Sigmoid colon (tissue), 7 donors: ENCODE measurements around the gene BAZ1B. TPM values are rescaled to one million over a fixed set of nuclear protein-coding genes. Genes with fewer than 3 reads are reported as not detected.
"Not testable (repeated sequence)": the region's sequence is repeated elsewhere in the genome, so short reads cannot be mapped to it uniquely, and the experiment has no call there.

Experiments used
- DNase-seq: peaks from one replicate; pipeline ENCODE4 v3.0.0-alpha.2; 2019
- H3K27ac ChIP-seq, 4 donors: fragments of 200-600 bp; sonication (generic); one replicate each; pipeline ENCODE4 v1.5.1; 2016 to 2019; ENCODE audit warnings: mild to moderate bottlenecking in 1 of 4
- H3K27me3 ChIP-seq, 3 donors: fragments of 200-600 bp; sonication (generic); one replicate each; pipeline ENCODE4 v1.5.1; 2019; ENCODE audit warnings: mild to moderate bottlenecking in 1 of 3
- H3K36me3 ChIP-seq, 4 donors: fragments of 200-600 bp; sonication (generic); one replicate each; pipeline ENCODE4 v1.5.1; 2016 to 2019
- H3K4me1 ChIP-seq, 4 donors: fragments of 200-600 bp; sonication (generic); one replicate each; pipeline ENCODE4 v1.5.1; 2017 to 2019
- H3K4me3 ChIP-seq, 4 donors: fragments of 200-600 bp; sonication (generic); one replicate each; pipeline ENCODE4 v1.5.1; 2017 to 2019; ENCODE audit warnings: mild to moderate bottlenecking in 2 of 4, moderate library complexity in 1 of 4
- H3K9me3 ChIP-seq, 4 donors: fragments of 200-600 bp in 3 of 4; sonication (generic) in 3 of 4; one replicate each; pipeline versions ENCODE4 v1.5.1 to v1.6.1; 2013 to 2019
- EP300 ChIP-seq, 4 donors: sonication (generic); formaldehyde crosslinking; IDR thresholded peaks; one replicate each; pipeline ENCODE4 v1.6.1; 2017; ENCODE audit warnings: antibody characterized with exemption in 4 of 4
- POLR2A ChIP-seq, 2 donors: fragments of 450-650 bp; IDR thresholded peaks; one replicate each; pipeline ENCODE4 v1.6.1; 2016; ENCODE audit warnings: antibody characterized with exemption in 2 of 2, mild to moderate bottlenecking in 2 of 2, moderate library complexity in 2 of 2
- POLR2AphosphoS5 ChIP-seq, 4 donors: sonication (generic); formaldehyde crosslinking; IDR thresholded peaks; one replicate each; pipeline ENCODE4 v1.6.1; 2017; ENCODE audit warnings: antibody characterized with exemption in 4 of 4
- WGBS, 2 donors: extraction: QIAGEN DNeasy Blood & Tissue Kit; methylation state at CpG; one replicate each; pipeline ENCODE4 v1.1.7; 2013; 5-methylcytosine and 5-hydroxymethylcytosine counted together
- intact Hi-C: fragments of 100-400 bp; cut with DNase I; formaldehyde crosslinking; loops from one replicate; pipeline ENCODE4 v1.15.1; 2023
- polyA plus RNA-seq, 3 donors: library from polyadenylated mRNA; stranded (reverse); fragments of 200-250 nt; gene quantifications; one replicate each; pipeline ENCODE4 v1.2.3, GENCODE V29; 2013
- total RNA-seq, 4 donors: library from RNA; depleted of rRNA; stranded (reverse); fragments of >200 nt; gene quantifications; one replicate each; pipeline ENCODE4 v1.1.0, GENCODE V29; 2016
- TF ChIP-seq, protein P1 (sequence below), 4 experiments: fragments of 450-650 bp in 3 of 4; fragments of 200-600 bp in 1 of 4; IDR thresholded peaks; one replicate each; pipeline ENCODE4 v1.5.1; 2016 to 2019; ENCODE audit warnings: antibody characterized with exemption in 4 of 4, mild to moderate bottlenecking in 3 of 4, moderate library complexity in 2 of 4
- donor health status: healthy with polysubstance abuse.
- donor health status: Bipolar disorder and iron deficiency.
- donor health status: healthy.

The BAZ1B gene
- total and polyA plus RNA-seq, 7 donors = 13.8 to 67.3 (median 47.2) TPM

DNA sequence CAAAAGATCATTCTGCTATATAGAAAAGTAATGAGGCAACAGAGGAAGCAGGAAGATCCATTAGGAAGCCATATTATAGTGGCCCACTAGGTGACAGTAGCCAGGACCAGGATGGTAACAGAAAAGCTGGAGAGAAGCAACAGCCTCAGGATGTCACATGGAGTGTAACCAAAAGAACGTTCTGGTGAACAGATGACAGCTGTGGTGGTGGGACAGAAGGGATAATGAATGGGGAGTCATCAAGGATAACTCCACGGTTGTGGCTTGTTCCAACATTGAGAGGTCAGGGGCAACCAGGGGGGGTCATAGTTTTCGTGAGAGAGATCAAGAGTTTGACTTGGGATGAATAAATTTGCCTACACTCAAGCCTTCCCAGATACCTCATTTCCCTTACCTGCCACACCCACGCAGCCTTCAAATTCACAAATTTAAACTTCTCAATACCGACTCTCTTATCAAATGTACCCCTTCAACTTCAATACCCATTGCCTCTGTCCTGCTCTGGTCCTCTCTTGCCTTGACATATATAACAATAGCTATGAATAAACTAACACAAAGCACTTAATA, 47.0 kb upstream of the BAZ1B start:
- peaks cover 0 to 7% (median 3%) of the 10 kb centered on the region in 4 donors for H3K4me1 ChIP-seq
- H3K36me3 ChIP-seq = peaks cover 36 to 54% (median 49%) of the 10 kb centered on the region in 4 donors
- TF ChIP-seq POLR2AphosphoS5 (IDR thresholded peaks at IDR 0.05) (no peak), POLR2A (IDR thresholded peaks at IDR 0.05) (no peak), EP300 (IDR thresholded peaks at IDR 0.05) (no peak)
- TF ChIP-seq, protein P1, sequence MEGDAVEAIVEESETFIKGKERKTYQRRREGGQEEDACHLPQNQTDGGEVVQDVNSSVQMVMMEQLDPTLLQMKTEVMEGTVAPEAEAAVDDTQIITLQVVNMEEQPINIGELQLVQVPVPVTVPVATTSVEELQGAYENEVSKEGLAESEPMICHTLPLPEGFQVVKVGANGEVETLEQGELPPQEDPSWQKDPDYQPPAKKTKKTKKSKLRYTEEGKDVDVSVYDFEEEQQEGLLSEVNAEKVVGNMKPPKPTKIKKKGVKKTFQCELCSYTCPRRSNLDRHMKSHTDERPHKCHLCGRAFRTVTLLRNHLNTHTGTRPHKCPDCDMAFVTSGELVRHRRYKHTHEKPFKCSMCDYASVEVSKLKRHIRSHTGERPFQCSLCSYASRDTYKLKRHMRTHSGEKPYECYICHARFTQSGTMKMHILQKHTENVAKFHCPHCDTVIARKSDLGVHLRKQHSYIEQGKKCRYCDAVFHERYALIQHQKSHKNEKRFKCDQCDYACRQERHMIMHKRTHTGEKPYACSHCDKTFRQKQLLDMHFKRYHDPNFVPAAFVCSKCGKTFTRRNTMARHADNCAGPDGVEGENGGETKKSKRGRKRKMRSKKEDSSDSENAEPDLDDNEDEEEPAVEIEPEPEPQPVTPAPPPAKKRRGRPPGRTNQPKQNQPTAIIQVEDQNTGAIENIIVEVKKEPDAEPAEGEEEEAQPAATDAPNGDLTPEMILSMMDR (IDR thresholded peaks at IDR 0.05) = no peak
- 81 to 84% methylated on average over 5 of the region's 5 CpGs for WGBS, 2 donors
- no peak for DNase-seq
- no peak overlapping the region for H3K27ac ChIP-seq
- H3K4me3 ChIP-seq = no peak overlapping the region
- intact Hi-C loops = no loop called here
- H3K27me3 ChIP-seq = no peaks in the 10 kb centered on the region
- no peaks in the 10 kb centered on the region for H3K9me3 ChIP-seq

DNA sequence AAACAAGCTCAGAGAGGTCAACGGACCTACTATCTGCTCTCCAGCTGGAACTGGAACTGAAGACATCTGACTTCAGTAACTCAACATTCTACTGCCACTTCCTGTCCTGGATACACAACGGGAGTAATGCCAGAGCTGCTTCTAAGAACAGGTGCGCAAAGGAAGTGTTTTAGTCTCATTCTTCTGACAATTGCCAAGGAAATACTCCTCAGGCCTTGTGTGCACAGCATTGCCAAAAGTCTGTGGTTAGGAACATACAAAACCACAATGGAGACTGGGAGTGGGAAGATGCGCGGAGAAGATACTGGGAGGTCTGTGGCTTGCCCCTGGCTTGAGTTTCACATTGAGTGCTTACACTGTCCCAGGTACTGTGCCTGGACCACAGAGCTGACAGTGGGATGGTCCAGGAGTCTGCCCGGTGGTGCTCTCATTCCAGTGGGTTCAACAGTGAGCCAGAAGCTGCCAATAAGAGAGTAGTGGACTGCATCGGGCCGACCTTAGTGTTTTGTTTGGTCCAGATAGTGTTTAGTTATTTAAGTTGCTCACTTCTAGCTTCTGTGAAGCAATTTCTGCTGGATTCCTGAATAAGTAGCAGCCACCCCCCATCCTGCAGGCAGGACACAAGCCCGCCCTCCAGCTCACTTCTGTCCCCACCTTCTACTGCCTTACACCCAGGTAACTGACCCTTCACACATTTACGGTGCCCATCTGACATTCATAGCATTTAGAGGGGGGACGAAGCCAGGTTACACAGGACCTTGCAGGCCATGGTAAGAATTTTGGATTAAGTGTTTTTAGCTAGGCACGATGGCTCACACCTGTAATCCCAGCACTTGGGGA, 46.0 kb upstream of the BAZ1B start:
- Histone ChIP-seq H3K4me1 (peaks cover 0 to 7% (median 3%) of the 10 kb centered on the region in 4 donors), H3K9me3 (no peaks in the 10 kb centered on the region), H3K36me3 (peaks cover 25 to 43% (median 38%) of the 10 kb centered on the region in 4 donors), H3K4me3 (no peak overlapping the region), H3K27ac (no peak overlapping the region), H3K27me3 (no peaks in the 10 kb centered on the region)
- no peak for DNase-seq
- TF ChIP-seq POLR2A (IDR thresholded peaks at IDR 0.05) = no peak
- no peak for TF ChIP-seq POLR2AphosphoS5 (IDR thresholded peaks at IDR 0.05)
- TF ChIP-seq, protein P1 (IDR thresholded peaks at IDR 0.05) = no peak
- no peak for TF ChIP-seq EP300 (IDR thresholded peaks at IDR 0.05)
- intact Hi-C loops = no loop called here
- whole genome bisulfite sequencing, 2 donors = 76 to 78% methylated on average over 12 of the region's 12 CpGs

DNA sequence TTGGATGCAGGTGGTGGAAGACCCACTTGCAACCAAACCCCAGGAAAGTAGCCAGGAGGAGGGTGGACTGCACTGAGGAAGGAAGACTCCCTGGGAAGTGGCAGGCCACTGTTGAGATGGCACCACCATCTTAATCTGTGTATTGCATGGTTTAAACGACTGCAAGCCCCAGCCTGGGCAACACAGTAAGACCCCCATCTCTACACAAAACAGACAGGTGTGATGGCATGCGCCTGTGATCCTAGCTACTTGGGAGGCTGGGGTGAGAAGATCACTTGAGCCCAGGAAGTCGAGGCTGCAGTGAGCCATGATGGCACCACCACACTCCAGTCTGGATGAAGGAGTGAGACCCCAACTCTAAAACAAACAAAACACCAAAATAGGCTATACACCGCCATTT, 45.0 kb upstream of the BAZ1B start:
- Histone ChIP-seq H3K4me3 (no peak overlapping the region), H3K27me3 (no peaks in the 10 kb centered on the region), H3K4me1 (peaks cover 0 to 7% (median 3%) of the 10 kb centered on the region in 4 donors), H3K27ac (no peak overlapping the region), H3K36me3 (peaks cover 16 to 34% (median 29%) of the 10 kb centered on the region in 4 donors), H3K9me3 (no peaks in the 10 kb centered on the region)
- TF ChIP-seq EP300 (IDR thresholded peaks at IDR 0.05) = no peak
- TF ChIP-seq, protein P1 (IDR thresholded peaks at IDR 0.05) = no peak
- TF ChIP-seq POLR2A (IDR thresholded peaks at IDR 0.05) = no peak
- no peak for TF ChIP-seq POLR2AphosphoS5 (IDR thresholded peaks at IDR 0.05)
- 91 to 94% methylated on average over 4 of the region's 4 CpGs for WGBS, 2 donors
- no peak for DNase-seq
- intact Hi-C loops = no loop called here

GRCh38 chr7:73566431-73566830, 44.3 kb upstream of the BAZ1B start:
- intact Hi-C loops, H3K27me3 ChIP-seq, DNase-seq, H3K27ac ChIP-seq, H3K9me3 ChIP-seq, H3K4me1 ChIP-seq: not testable (repeated sequence)
- H3K4me3 ChIP-seq = peak overlapping the region in 2 of 4 donors; percentile 23
- peaks cover 14 to 27% (median 22%) of the 10 kb centered on the region in 4 donors for H3K36me3 ChIP-seq

DNA sequence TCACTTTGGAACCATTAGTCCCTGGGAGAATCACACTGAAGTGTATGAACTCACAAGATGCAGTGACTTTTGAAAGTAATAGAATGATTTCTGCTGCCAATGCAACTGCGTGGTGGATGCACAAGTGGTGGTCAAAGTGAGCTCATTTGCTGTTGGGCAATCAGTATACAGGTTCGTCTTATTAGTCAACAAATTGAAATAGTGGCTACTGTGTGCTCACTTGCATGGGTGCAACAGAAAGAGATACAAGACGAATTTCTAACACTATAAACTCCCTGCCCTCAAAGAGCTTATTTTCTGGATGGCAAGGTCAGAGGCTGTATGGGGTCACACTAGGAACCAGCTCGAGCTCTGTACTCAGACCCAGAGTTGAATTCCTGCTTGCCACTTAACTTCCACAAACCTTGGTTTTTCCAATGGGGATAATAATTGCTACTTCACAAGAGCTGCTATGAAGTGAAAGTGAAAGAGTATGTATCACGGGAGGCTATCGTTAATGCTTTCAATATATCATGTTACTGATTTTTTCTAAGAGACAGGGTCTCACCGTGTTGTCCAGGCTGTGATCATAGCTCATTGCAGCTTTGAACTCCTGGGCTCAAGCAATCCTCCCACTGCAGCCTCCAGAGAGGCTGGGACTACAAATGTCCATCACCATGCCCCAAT, 43.7 kb upstream of the BAZ1B start:
- peaks cover 0 to 7% (median 3%) of the 10 kb centered on the region in 4 donors for H3K4me1 ChIP-seq
- H3K36me3 ChIP-seq = peaks cover 8 to 20% (median 16%) of the 10 kb centered on the region in 4 donors
- peak overlapping the region in 2 of 4 donors; percentile 23 for H3K4me3 ChIP-seq
- no peak overlapping the region for H3K27ac ChIP-seq
- DNase-seq = peak; percentile 21
- WGBS, 2 donors = 25 to 53% methylated on average over 7 of the region's 7 CpGs
- no peaks in the 10 kb centered on the region for H3K9me3 ChIP-seq
- no peaks in the 10 kb centered on the region for H3K27me3 ChIP-seq
- intact Hi-C loops = no loop called here
- TF ChIP-seq POLR2A (IDR thresholded peaks at IDR 0.05) (no peak), EP300 (IDR thresholded peaks at IDR 0.05) (no peak), POLR2AphosphoS5 (IDR thresholded peaks at IDR 0.05) (no peak)
- TF ChIP-seq, protein P1 (IDR thresholded peaks at IDR 0.05) = no peak
